SK-N-SH (cell line): ENCODE results near the gene ANKH. TPM values are rescaled to one million over a fixed set of nuclear protein-coding genes. Genes with fewer than 3 reads are reported as not detected.

ENCODE experiments used
- CTCF ChIA-PET: fragments of 300-600, 350-600 bp; formaldehyde crosslinking; extraction: SDS; loops from one replicate; lab custom pipeline; 2021; lab: Yijun Ruan, JAX
- POLR2A ChIA-PET: fragments of 350-600 bp; sonication (Branson Sonifier 250); formaldehyde crosslinking; extraction: SDS; loops from one replicate; lab custom pipeline; 2020; ENCODE audit warnings: antibody characterized with exemption, inconsistent platforms; lab: Yijun Ruan, JAX
- DNase-seq: peaks from one replicate; pipeline ENCODE4 v3.0.0; 2012
- H2AFZ ChIP-seq: fragments of 200-600 bp; sonication (generic); 2 replicates; pipeline ENCODE4 v1.8.1; 2016; ENCODE audit warnings: antibody characterized with exemption, mild to moderate bottlenecking, low read depth
- H3F3A ChIP-seq: fragments of 200-600 bp; sonication (generic); replicated peaks from 2 replicates; pipeline ENCODE3; 2016; ENCODE audit warnings: antibody characterized with exemption, mild to moderate bottlenecking; ENCODE audit not compliant: insufficient read depth
- H3K27ac ChIP-seq, 2 experiments: fragments of 200-500 bp in 1 of 2; fragments of 200-600 bp in 1 of 2; sonication (Bioruptor generic) in 1 of 2; sonication (generic), shearing (Covaris generic) in 1 of 2; 2 replicates each; pipeline versions ENCODE4 v1.5.1 to v1.6.1; 2014 to 2016; ENCODE audit warnings: low read depth in 2 of 2, inconsistent platforms in 1 of 2, low read length in 1 of 2, mild to moderate bottlenecking in 1 of 2, mixed read lengths in 1 of 2
- H3K27me3 ChIP-seq: fragments of 200-600 bp; sonication (generic), shearing (Covaris generic); 2 replicates; pipeline ENCODE4 v1.6.1; 2016; ENCODE audit warnings: mixed run types; ENCODE audit not compliant: insufficient read depth
- H3K36me3 ChIP-seq, 2 experiments: fragments of 200-500 bp in 1 of 2; fragments of 200-600 bp in 1 of 2; sonication (Bioruptor generic) in 1 of 2; sonication (generic) in 1 of 2; replicated peaks in 1 of 2; 2 replicates each; pipeline versions ENCODE3 to v1.5.1; 2014 to 2016; ENCODE audit warnings: low read length in 1 of 2, mild to moderate bottlenecking in 1 of 2; ENCODE audit not compliant: insufficient read depth in 2 of 2, control insufficient read depth in 1 of 2
- H3K4me1 ChIP-seq, 2 experiments: fragments of 200-500 bp in 1 of 2; fragments of 200-600 bp in 1 of 2; sonication (Bioruptor generic) in 1 of 2; sonication (generic), shearing (Covaris generic) in 1 of 2; 2 replicates each; pipeline versions ENCODE4 v1.5.1 to v1.6.1; 2014 to 2016; ENCODE audit warnings: low read depth in 1 of 2, low read length in 1 of 2, mixed run types in 1 of 2; ENCODE audit not compliant: insufficient read depth in 2 of 2, control insufficient read depth in 1 of 2
- H3K4me2 ChIP-seq: fragments of 200-600 bp; sonication (generic), shearing (Covaris generic); 2 replicates; pipeline ENCODE4 v1.6.1; 2017; ENCODE audit warnings: mixed run types
- H3K4me3 ChIP-seq, 2 experiments: fragments of 200-500 bp in 1 of 2; fragments of 200-600 bp in 1 of 2; sonication (Bioruptor generic) in 1 of 2; sonication (generic), shearing (Covaris generic) in 1 of 2; 2 replicates each; pipeline versions ENCODE4 v1.5.1 to v1.8.1; 2014 to 2016; ENCODE audit warnings: low read depth in 2 of 2, inconsistent platforms in 1 of 2, low read length in 1 of 2, mild to moderate bottlenecking in 1 of 2, mixed read lengths in 1 of 2, moderate library complexity in 1 of 2
- H3K79me2 ChIP-seq: fragments of 200-600 bp; sonication (generic); 2 replicates; pipeline ENCODE4 v1.8.1; 2017; ENCODE audit warnings: mild to moderate bottlenecking; ENCODE audit not compliant: insufficient read depth
- H3K9ac ChIP-seq: fragments of 200-600 bp; sonication (generic); 2 replicates; pipeline ENCODE4 v1.6.1; 2017; ENCODE audit warnings: mixed run types
- H3K9me2 ChIP-seq: fragments of 200-600 bp; sonication (generic); 2 replicates; pipeline ENCODE4 v1.6.1; 2017; ENCODE audit warnings: mixed run types
- H3K9me3 ChIP-seq: fragments of 200-600 bp; sonication (generic); 2 replicates; pipeline ENCODE4 v1.6.1; 2017; ENCODE audit warnings: mixed run types, mild to moderate bottlenecking, moderate library complexity
- H4K20me1 ChIP-seq: fragments of 200-600 bp; sonication (generic); 2 replicates; pipeline ENCODE4 v1.6.1; 2017; ENCODE audit warnings: mild to moderate bottlenecking, mixed run types; ENCODE audit not compliant: insufficient read depth
- EP300 ChIP-seq, 2 experiments: IDR thresholded peaks; 2 replicates each; pipeline versions ENCODE4 v1.4.0 to v1.6.1; 2012; ENCODE audit warnings: borderline replicate concordance in 1 of 2, low read depth in 1 of 2, low read length in 1 of 2
- EZH2phosphoT487 ChIP-seq: fragments of 200-600 bp; sonication (generic); IDR thresholded peaks from 2 replicates; pipeline ENCODE4 v1.6.1; 2017; ENCODE audit warnings: low read depth, mixed run types, mild to moderate bottlenecking, antibody characterized with exemption, moderate library complexity, borderline replicate concordance
- FOSL2 ChIP-seq: IDR thresholded peaks from 2 replicates; pipeline ENCODE4 v1.4.0; 2012; ENCODE audit warnings: low read depth, mild to moderate bottlenecking, moderate library complexity, borderline replicate concordance
- FOXM1 ChIP-seq: IDR thresholded peaks from 2 replicates; pipeline ENCODE4 v1.4.0; 2012; ENCODE audit warnings: low read depth, mild to moderate bottlenecking
- GATA2 ChIP-seq: sonication (generic); formaldehyde crosslinking; IDR thresholded peaks from 2 replicates; pipeline ENCODE4 v1.5.0; 2020; ENCODE audit warnings: mild to moderate bottlenecking, missing genetic modification reagents
- MEF2A ChIP-seq: IDR thresholded peaks from 2 replicates; pipeline ENCODE4 v1.4.0; 2012; ENCODE audit warnings: low read depth, borderline replicate concordance
- NRF1 ChIP-seq: IDR thresholded peaks from 2 replicates; pipeline ENCODE4 v1.6.1; 2012; ENCODE audit warnings: low read depth, mild to moderate bottlenecking, low read length
- RAD21 ChIP-seq: IDR thresholded peaks from 2 replicates; pipeline ENCODE4 v1.6.1; 2012; ENCODE audit warnings: mild to moderate bottlenecking, low read length
- REST ChIP-seq: IDR thresholded peaks from 2 replicates; pipeline ENCODE4 v1.6.1; 2012; ENCODE audit warnings: mild to moderate bottlenecking, low read depth, low read length, moderate library complexity
- TAF1 ChIP-seq: IDR thresholded peaks from 2 replicates; pipeline ENCODE4 v1.6.1; 2012; ENCODE audit warnings: low read depth, mild to moderate bottlenecking, low read length, moderate library complexity, borderline replicate concordance
- TCF12 ChIP-seq: IDR thresholded peaks from 2 replicates; pipeline ENCODE4 v1.4.0; 2012
- TEAD4 ChIP-seq: IDR thresholded peaks from 2 replicates; pipeline ENCODE4 v1.4.0; 2012; ENCODE audit warnings: mild to moderate bottlenecking, borderline replicate concordance; ENCODE audit not compliant: insufficient read depth
- ZBTB33 ChIP-seq: IDR thresholded peaks from 2 replicates; pipeline ENCODE4 v1.4.0; 2012; ENCODE audit warnings: low read depth, borderline replicate concordance
- WGBS: methylation state at CpG from one replicate; pipeline ENCODE4 v1.1.6; 2017; ENCODE audit warnings: low lambda C conversion rate; 5-methylcytosine and 5-hydroxymethylcytosine counted together
- polyA plus RNA-seq, 3 experiments: library from polyadenylated mRNA; depleted of rRNA; stranded (reverse); fragments of >200 nt; gene quantifications; 2 replicates each; pipeline ENCODE4 v1.2.3, GENCODE V29; 2012
- TF ChIP-seq, protein P1 (sequence below): fragments of 150-350 bp; IDR thresholded peaks from 2 replicates; pipeline ENCODE4 v1.6.1; 2017; ENCODE audit warnings: antibody characterized with exemption, low read length, low read depth, borderline replicate concordance
- TF ChIP-seq, protein P2 (sequence below): IDR thresholded peaks from 2 replicates; pipeline ENCODE4 v1.4.0; 2012; ENCODE audit warnings: low read depth, borderline replicate concordance

The ANKH gene
- polyA plus RNA-seq, 1 of the 3 experiments (the other 2 are of a cell fraction) = 22.0 TPM

DNA sequence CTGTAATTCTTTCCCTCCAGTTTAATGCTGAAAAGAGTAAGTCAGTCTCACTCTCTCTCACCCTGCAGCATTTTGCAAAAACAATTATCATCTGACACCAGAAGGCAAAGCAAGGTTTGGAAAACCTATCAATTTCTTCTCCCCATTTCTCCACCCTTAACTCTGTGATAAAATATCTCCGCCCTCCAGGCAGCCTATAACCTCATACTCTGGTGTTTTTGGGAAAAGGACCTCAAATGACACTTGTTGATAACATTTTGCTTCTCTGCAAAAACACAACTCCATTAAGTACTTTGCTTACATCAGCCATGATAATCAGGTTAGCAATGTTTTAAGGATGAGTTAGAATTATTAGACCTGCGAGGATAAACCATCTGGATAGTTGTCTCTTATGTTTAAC lies 2.3 kb downstream of the ANKH start (continued):
- no peak for TF ChIP-seq ZBTB33

GRCh38 chr5:14868771-14869170 lies 2.8 kb downstream of the ANKH start:
- peaks cover 69% of the 10 kb centered on the region for H3K79me2 ChIP-seq
- H3K27ac ChIP-seq = no peak overlapping the region
- no peak overlapping the region for H3K9ac ChIP-seq
- 94% methylated on average over 7 of the region's 7 CpGs for WGBS
- H3K9me2 ChIP-seq = no peaks in the 10 kb centered on the region
- no peaks in the 10 kb centered on the region for H3K27me3 ChIP-seq
- no peak overlapping the region for H2AFZ ChIP-seq
- TF ChIP-seq FOSL2 (no peak), GATA2 (no peak), TCF12 (no peak), MEF2A (no peak), TAF1 (no peak)
- TF ChIP-seq, protein P1, sequence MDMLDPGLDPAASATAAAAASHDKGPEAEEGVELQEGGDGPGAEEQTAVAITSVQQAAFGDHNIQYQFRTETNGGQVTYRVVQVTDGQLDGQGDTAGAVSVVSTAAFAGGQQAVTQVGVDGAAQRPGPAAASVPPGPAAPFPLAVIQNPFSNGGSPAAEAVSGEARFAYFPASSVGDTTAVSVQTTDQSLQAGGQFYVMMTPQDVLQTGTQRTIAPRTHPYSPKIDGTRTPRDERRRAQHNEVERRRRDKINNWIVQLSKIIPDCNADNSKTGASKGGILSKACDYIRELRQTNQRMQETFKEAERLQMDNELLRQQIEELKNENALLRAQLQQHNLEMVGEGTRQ = no peak
- H3K4me3 ChIP-seq = peak overlapping the region in 1 of 2 experiments; percentile 93; a peak in 1 of 4 replicates
- H3K4me2 ChIP-seq = peak overlapping the region; percentile 91; the same call in 1 of the 2 replicates
- H3K4me1 ChIP-seq = peaks cover 0 to 13% of the 10 kb centered on the region in 2 experiments; a peak in 2 of 4 replicates
- no peaks in the 10 kb centered on the region for H3K36me3 ChIP-seq
- ChIA-PET POLR2A (no interaction called here), CTCF (interaction anchor here (3.0 to 4.4 kb wide), 2 partner anchors 135 to 141 kb away, joined by 21 to 31 read pairs; no protein-coding TSS in a partner anchor)
- H3K9me3 ChIP-seq = no peaks in the 10 kb centered on the region
- no peak for DNase-seq
- peaks cover 18% of the 10 kb centered on the region; the same call in 1 of the 2 replicates for H4K20me1 ChIP-seq
- H3F3A ChIP-seq = peaks cover under 1% of the 10 kb centered on the region

- no peak overlapping the region for H2AFZ ChIP-seq
- H3K9me2 ChIP-seq = no peaks in the 10 kb centered on the region
- H3K4me1 ChIP-seq = peaks cover 0 to 4% of the 10 kb centered on the region in 2 experiments; a peak in 1 of 4 replicates
- no peak overlapping the region for H3K4me3 ChIP-seq
- WGBS = 87% methylated on average over 2 of the region's 2 CpGs
- CTCF ChIA-PET = no interaction called here
- peaks cover 18% of the 10 kb centered on the region; the same call in 1 of the 2 replicates for H4K20me1 ChIP-seq
- no peaks in the 10 kb centered on the region for H3K27me3 ChIP-seq
- no peaks in the 10 kb centered on the region for H3F3A ChIP-seq
- TF ChIP-seq RAD21 = no peak
- TF ChIP-seq EP300 (IDR thresholded peaks at IDR 0.05; ENCODE audit: borderline replicate concordance in 1 of 2, low read depth in 1 of 2, low read length in 1 of 2) = no peak
- TF ChIP-seq, protein P2, sequence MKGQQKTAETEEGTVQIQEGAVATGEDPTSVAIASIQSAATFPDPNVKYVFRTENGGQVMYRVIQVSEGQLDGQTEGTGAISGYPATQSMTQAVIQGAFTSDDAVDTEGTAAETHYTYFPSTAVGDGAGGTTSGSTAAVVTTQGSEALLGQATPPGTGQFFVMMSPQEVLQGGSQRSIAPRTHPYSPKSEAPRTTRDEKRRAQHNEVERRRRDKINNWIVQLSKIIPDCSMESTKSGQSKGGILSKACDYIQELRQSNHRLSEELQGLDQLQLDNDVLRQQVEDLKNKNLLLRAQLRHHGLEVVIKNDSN = no peak
- TF ChIP-seq FOXM1 = no peak
- no peak for TF ChIP-seq EZH2phosphoT487
- no peak for TF ChIP-seq REST
- no peak for TF ChIP-seq NRF1
- no peak for TF ChIP-seq TEAD4
- peaks cover 72% of the 10 kb centered on the region for H3K79me2 ChIP-seq
- DNase-seq = no peak
- H3K4me2 ChIP-seq = no peak overlapping the region
- no peaks in the 10 kb centered on the region for H3K9me3 ChIP-seq
- H3K36me3 ChIP-seq = no peaks in the 10 kb centered on the region
- POLR2A ChIA-PET = no interaction called here
- H3K9ac ChIP-seq = no peak overlapping the region
- H3K27ac ChIP-seq = no peak overlapping the region
These were observed 7.3 kb downstream of the ANKH start for GRCh38 chr5:14864181-14864812.
